Natural killer cell (primary cell): Measurements from ENCODE around the gene MAN2B2. TPM values are rescaled to one million over a fixed set of nuclear protein-coding genes. Genes with fewer than 3 reads are reported as not detected.

Experiments used
- ATAC-seq, 3 donors: fragments of 150-1000 bp in 2 of 3; fragments of 200-7000 bp in 1 of 3; cut with Tn5 transposase; 1 replicate in 1 of 3; 2 replicates in 2 of 3; pipeline ENCODE4 v1.10.0; 2021; ENCODE audit warnings: mild to moderate bottlenecking in 2 of 3, moderate library complexity in 2 of 3
- DNase-seq, 2 donors: peaks; one replicate each; pipeline versions ENCODE4 v3.0.0 to v3.0.0-alpha.2; 2013 to 2021; ENCODE audit warnings: mixed read lengths in 1 of 2
- H3K27ac ChIP-seq: one replicate; pipeline ENCODE4 v1.5.1; 2013; ENCODE audit warnings: mild to moderate bottlenecking, low read length
- H3K27me3 ChIP-seq: one replicate; pipeline ENCODE4 v1.6.1; 2013; ENCODE audit warnings: low read length; ENCODE audit not compliant: control insufficient read depth, insufficient read depth
- H3K36me3 ChIP-seq: one replicate; pipeline ENCODE4 v1.6.1; 2013; ENCODE audit warnings: low read length; ENCODE audit not compliant: control insufficient read depth, insufficient read depth
- H3K4me1 ChIP-seq: one replicate; pipeline ENCODE4 v1.6.1; 2013; ENCODE audit warnings: low read length; ENCODE audit not compliant: control insufficient read depth, insufficient read depth
- H3K4me3 ChIP-seq: one replicate; pipeline ENCODE4 v1.5.1; 2013; ENCODE audit warnings: low read length
- H3K9me3 ChIP-seq: one replicate; pipeline ENCODE4 v1.6.1; 2013; ENCODE audit warnings: low read length; ENCODE audit not compliant: control insufficient read depth, insufficient read depth
- H3K27ac Mint-ChIP-seq, 2 donors: one replicate each; pipeline ENCODE4 v1.8.0; 2022; ENCODE audit warnings: mild to moderate bottlenecking in 2 of 2, mixed read lengths in 2 of 2, moderate library complexity in 1 of 2
- H3K27me3 Mint-ChIP-seq, 2 donors: one replicate each; pipeline ENCODE4 v1.8.0; 2022; ENCODE audit warnings: low read depth in 2 of 2, mixed read lengths in 2 of 2
- H3K36me3 Mint-ChIP-seq: one replicate; pipeline ENCODE4 v1.8.0; 2022; ENCODE audit warnings: mixed read lengths
- H3K4me1 Mint-ChIP-seq, 2 donors: one replicate each; pipeline ENCODE4 v1.8.0; 2022; ENCODE audit warnings: mixed read lengths in 2 of 2
- H3K4me3 Mint-ChIP-seq: one replicate; pipeline ENCODE4 v1.8.0; 2022; ENCODE audit warnings: mild to moderate bottlenecking, moderate library complexity, mixed read lengths
- H3K9me3 Mint-ChIP-seq, 2 donors: one replicate each; pipeline ENCODE4 v1.8.0; 2022; ENCODE audit warnings: mixed read lengths in 2 of 2
- WGBS: methylation state at CpG from one replicate; pipeline ENCODE4 v1.1.7; 2013; ENCODE audit warnings: missing lambda C conversion rate; ENCODE audit not compliant: insufficient coverage; 5-methylcytosine and 5-hydroxymethylcytosine counted together
- intact Hi-C: fragments of 100-400 bp; cut with micrococcal nuclease; formaldehyde crosslinking; loops from one replicate; pipeline ENCODE4 v1.14.2; 2022
- total RNA-seq, 4 donors: library from RNA; stranded (reverse); fragments of 120-200 nt in 1 of 4; gene quantifications; one replicate each; pipeline versions ENCODE4 v1.2.3 to v1.2.4, GENCODE V29; 2013 to 2022
- TF ChIP-seq, protein P1 (sequence below): fragments of 200-600 bp; IDR thresholded peaks from one replicate; pipeline ENCODE4 v1.8.0; 2022; ENCODE audit warnings: antibody characterized with exemption

The MAN2B2 gene
- total RNA-seq, 3 donors from 2014 or later (not counting 1 experiment from before 2014, with no cell fraction given), result 34.5 to 47.8 (median 39.0) TPM

DNA sequence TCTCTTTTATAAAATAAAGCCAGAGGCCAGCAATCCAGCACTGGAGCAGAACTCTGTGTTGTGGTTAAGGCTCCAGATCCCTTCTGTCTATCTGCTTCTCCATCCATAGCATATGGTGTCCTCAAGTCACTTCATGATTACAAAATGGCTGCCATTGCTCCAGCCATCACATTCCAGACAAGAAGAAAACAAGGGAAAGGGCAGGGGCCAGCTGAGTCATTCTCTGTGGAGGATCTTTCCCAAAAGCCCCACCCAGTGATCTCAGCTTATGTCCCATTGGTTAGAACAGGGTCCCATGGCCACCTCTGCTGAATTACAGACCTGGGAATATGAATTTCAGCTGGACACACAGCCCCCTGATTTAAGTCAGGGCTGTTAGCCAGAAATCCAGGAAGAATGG is 34.1 kb upstream of the MAN2B2 start:
- Histone ChIP-seq H3K36me3 (no peaks in the 10 kb centered on the region), H3K27ac (no peak overlapping the region), H3K9me3 (no peaks in the 10 kb centered on the region), H3K4me1 (no peaks in the 10 kb centered on the region), H3K27me3 (no peaks in the 10 kb centered on the region), H3K4me3 (no peak overlapping the region)
- TF ChIP-seq, protein P1, sequence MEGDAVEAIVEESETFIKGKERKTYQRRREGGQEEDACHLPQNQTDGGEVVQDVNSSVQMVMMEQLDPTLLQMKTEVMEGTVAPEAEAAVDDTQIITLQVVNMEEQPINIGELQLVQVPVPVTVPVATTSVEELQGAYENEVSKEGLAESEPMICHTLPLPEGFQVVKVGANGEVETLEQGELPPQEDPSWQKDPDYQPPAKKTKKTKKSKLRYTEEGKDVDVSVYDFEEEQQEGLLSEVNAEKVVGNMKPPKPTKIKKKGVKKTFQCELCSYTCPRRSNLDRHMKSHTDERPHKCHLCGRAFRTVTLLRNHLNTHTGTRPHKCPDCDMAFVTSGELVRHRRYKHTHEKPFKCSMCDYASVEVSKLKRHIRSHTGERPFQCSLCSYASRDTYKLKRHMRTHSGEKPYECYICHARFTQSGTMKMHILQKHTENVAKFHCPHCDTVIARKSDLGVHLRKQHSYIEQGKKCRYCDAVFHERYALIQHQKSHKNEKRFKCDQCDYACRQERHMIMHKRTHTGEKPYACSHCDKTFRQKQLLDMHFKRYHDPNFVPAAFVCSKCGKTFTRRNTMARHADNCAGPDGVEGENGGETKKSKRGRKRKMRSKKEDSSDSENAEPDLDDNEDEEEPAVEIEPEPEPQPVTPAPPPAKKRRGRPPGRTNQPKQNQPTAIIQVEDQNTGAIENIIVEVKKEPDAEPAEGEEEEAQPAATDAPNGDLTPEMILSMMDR, result no peak
- H3K9me3 Mint-ChIP-seq, result no peaks in the 10 kb centered on the region
- H3K4me3 Mint-ChIP-seq, result no peak overlapping the region
- H3K27ac Mint-ChIP-seq, result no peak overlapping the region
- intact Hi-C loops, result no loop called here
- H3K4me1 Mint-ChIP-seq, result no peaks in the 10 kb centered on the region
- H3K27me3 Mint-ChIP-seq, result peaks cover 5 to 8% of the 10 kb centered on the region in 2 donors
- DNase-seq (no peak), ATAC-seq (no peak)
- no peaks in the 10 kb centered on the region for H3K36me3 Mint-ChIP-seq

GRCh38 chr4:6541789-6542188 is 33.2 kb upstream of the MAN2B2 start:
- intact Hi-C loops, result no loop called here
- Mint-ChIP-seq H3K27ac (no peak overlapping the region), H3K4me1 (peaks cover 3 to 4% of the 10 kb centered on the region in 2 donors), H3K4me3 (no peak overlapping the region), H3K27me3 (peaks cover 9 to 13% of the 10 kb centered on the region in 2 donors), H3K9me3 (no peaks in the 10 kb centered on the region), H3K36me3 (no peaks in the 10 kb centered on the region)
- H3K27me3 ChIP-seq, result no peaks in the 10 kb centered on the region
- 66% methylated on average over 6 of the region's 6 CpGs for WGBS
- H3K9me3 ChIP-seq, result no peaks in the 10 kb centered on the region
- no peaks in the 10 kb centered on the region for H3K36me3 ChIP-seq
- ATAC-seq (no peak), DNase-seq (no peak)
- H3K4me3 ChIP-seq, result no peak overlapping the region
- H3K27ac ChIP-seq, result no peak overlapping the region
- TF ChIP-seq, protein P1, result no peak
- H3K4me1 ChIP-seq, result no peaks in the 10 kb centered on the region

DNA sequence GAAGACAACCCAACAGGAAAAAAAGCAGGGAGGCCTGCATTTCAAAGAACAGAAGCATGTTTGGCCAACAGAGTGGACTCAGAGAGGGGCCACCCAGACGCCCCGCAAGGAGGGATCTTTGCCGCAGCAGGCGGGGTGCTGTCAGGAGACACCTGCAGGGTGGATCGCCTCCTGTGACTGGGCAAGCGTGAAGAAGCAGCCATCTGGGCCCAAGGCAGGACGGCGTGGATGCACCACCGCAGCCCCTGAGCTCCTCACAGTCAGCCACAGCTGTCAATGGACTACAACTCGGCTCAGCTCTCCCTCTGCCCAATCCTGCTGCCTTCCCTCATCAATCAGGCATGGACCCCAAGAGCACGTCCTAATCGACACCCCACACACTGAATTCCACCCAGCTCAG is 32.0 kb upstream of the MAN2B2 start:
- WGBS, result 75% methylated on average over 12 of the region's 12 CpGs
- Mint-ChIP-seq H3K4me1 (peaks cover 5 to 7% of the 10 kb centered on the region in 2 donors), H3K27me3 (peaks cover 15 to 23% of the 10 kb centered on the region in 2 donors)

GRCh38 chr4:6546091-6546490 is 28.9 kb upstream of the MAN2B2 start:
- H3K4me1 Mint-ChIP-seq, result peaks cover 5 to 7% of the 10 kb centered on the region in 2 donors
- TF ChIP-seq, protein P1, result no peak
- H3K4me3 Mint-ChIP-seq, result no peak overlapping the region
- intact Hi-C loops, result loop anchor here (2.0 to 5.0 kb wide), 2 partner anchors 213 to 294 kb away; no protein-coding TSS in a partner anchor
- H3K36me3 Mint-ChIP-seq, result no peaks in the 10 kb centered on the region
- H3K27me3 ChIP-seq, result peaks cover 5% of the 10 kb centered on the region
- no peak overlapping the region for H3K27ac Mint-ChIP-seq
- no peaks in the 10 kb centered on the region for H3K9me3 ChIP-seq
- H3K9me3 Mint-ChIP-seq, result no peaks in the 10 kb centered on the region
- no peaks in the 10 kb centered on the region for H3K4me1 ChIP-seq
- H3K27me3 Mint-ChIP-seq, result peaks cover 21 to 40% of the 10 kb centered on the region in 2 donors
- no peaks in the 10 kb centered on the region for H3K36me3 ChIP-seq
- no peak overlapping the region for H3K4me3 ChIP-seq
- DNase-seq (no peak), ATAC-seq (no peak)
- no peak overlapping the region for H3K27ac ChIP-seq
- 92% methylated on average over 3 of the region's 4 CpGs for WGBS

More for the DNA sequence above, 32.0 kb upstream of the MAN2B2 start:
- TF ChIP-seq, protein P1, result no peak
- ATAC-seq (no peak), DNase-seq (no peak)
- Histone ChIP-seq H3K9me3 (no peaks in the 10 kb centered on the region), H3K36me3 (no peaks in the 10 kb centered on the region), H3K27ac (no peak overlapping the region), H3K4me1 (no peaks in the 10 kb centered on the region), H3K27me3 (peaks cover 5% of the 10 kb centered on the region), H3K4me3 (no peak overlapping the region)
- Mint-ChIP-seq H3K4me3 (no peak overlapping the region), H3K36me3 (no peaks in the 10 kb centered on the region), H3K27ac (no peak overlapping the region), H3K9me3 (no peaks in the 10 kb centered on the region)
- intact Hi-C loops, result no loop called here
